ENCODE data around the gene NHLRC4.

Gene NHLRC4

GRCh38 chr16:609316-609715 is 42.5 kb downstream of the NHLRC4 start (continued):
- TF ChIP-seq, protein P1, sequence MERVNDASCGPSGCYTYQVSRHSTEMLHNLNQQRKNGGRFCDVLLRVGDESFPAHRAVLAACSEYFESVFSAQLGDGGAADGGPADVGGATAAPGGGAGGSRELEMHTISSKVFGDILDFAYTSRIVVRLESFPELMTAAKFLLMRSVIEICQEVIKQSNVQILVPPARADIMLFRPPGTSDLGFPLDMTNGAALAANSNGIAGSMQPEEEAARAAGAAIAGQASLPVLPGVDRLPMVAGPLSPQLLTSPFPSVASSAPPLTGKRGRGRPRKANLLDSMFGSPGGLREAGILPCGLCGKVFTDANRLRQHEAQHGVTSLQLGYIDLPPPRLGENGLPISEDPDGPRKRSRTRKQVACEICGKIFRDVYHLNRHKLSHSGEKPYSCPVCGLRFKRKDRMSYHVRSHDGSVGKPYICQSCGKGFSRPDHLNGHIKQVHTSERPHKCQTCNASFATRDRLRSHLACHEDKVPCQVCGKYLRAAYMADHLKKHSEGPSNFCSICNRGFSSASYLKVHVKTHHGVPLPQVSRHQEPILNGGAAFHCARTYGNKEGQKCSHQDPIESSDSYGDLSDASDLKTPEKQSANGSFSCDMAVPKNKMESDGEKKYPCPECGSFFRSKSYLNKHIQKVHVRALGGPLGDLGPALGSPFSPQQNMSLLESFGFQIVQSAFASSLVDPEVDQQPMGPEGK (tag by site-specific recombination; IDR thresholded peaks at IDR 0.05): no peak
- TF ChIP-seq KLF1 (tag by site-specific recombination; IDR thresholded peaks at IDR 0.05): no peak
- no peak for TF ChIP-seq PBX3 (CRISPR knock-in tag; IDR thresholded peaks at IDR 0.05)
- TF ChIP-seq MYNN (tag by site-specific recombination; IDR thresholded peaks at IDR 0.05; ENCODE audit: borderline replicate concordance): no peak
- TF ChIP-seq ZNF157 (tag by site-specific recombination; IDR thresholded peaks at IDR 0.05): no peak
- TF ChIP-seq ZNF510 (tag by site-specific recombination; IDR thresholded peaks at IDR 0.05; ENCODE audit: insufficient replicate concordance): no peak

GRCh38 chr16:609984-610383 is 43.2 kb downstream of the NHLRC4 start:
- peaks cover 0 to 3% of the 10 kb centered on the region in 2 experiments; a peak in 1 of 3 replicates for H3K36me3 ChIP-seq (ENCODE audit: control insufficient read depth in 2 of 2, insufficient read depth in 1 of 2, low read length in 2 of 2)
- H3K27ac ChIP-seq (ENCODE audit: extremely low read depth, low read depth, low read length): no peak overlapping the region
- CTCF ChIA-PET: interaction anchor here (0.9 to 2.0 kb wide), 3 partner anchors 9 to 33 kb away, joined by 4 to 8 read pairs (median 4); no protein-coding TSS in a partner anchor
- H3K4me3 ChIP-seq (ENCODE audit: low read depth, low read length): no peak overlapping the region
- POLR2A ChIA-PET: no interaction called here
- H3K9me3 ChIP-seq (ENCODE audit: control insufficient read depth, insufficient read depth, low read depth, low read length): no peaks in the 10 kb centered on the region
- TF ChIP-seq ZNF148 (tag by site-specific recombination; IDR thresholded peaks at IDR 0.05; ENCODE audit: borderline replicate concordance) (no peak), ZNF548 (tag by site-specific recombination; IDR thresholded peaks at IDR 0.05) (no peak), ZNF571 (tag by site-specific recombination; IDR thresholded peaks at IDR 0.05) (no peak), ZNF776 (tag by site-specific recombination; IDR thresholded peaks at IDR 0.05; ENCODE audit: borderline replicate concordance) (no peak), TSHZ1 (tag by site-specific recombination; IDR thresholded peaks at IDR 0.05; ENCODE audit: borderline replicate concordance) (no peak)
- H3K4me1 ChIP-seq (ENCODE audit: control insufficient read depth, insufficient read depth, low read length): no peaks in the 10 kb centered on the region

DNA sequence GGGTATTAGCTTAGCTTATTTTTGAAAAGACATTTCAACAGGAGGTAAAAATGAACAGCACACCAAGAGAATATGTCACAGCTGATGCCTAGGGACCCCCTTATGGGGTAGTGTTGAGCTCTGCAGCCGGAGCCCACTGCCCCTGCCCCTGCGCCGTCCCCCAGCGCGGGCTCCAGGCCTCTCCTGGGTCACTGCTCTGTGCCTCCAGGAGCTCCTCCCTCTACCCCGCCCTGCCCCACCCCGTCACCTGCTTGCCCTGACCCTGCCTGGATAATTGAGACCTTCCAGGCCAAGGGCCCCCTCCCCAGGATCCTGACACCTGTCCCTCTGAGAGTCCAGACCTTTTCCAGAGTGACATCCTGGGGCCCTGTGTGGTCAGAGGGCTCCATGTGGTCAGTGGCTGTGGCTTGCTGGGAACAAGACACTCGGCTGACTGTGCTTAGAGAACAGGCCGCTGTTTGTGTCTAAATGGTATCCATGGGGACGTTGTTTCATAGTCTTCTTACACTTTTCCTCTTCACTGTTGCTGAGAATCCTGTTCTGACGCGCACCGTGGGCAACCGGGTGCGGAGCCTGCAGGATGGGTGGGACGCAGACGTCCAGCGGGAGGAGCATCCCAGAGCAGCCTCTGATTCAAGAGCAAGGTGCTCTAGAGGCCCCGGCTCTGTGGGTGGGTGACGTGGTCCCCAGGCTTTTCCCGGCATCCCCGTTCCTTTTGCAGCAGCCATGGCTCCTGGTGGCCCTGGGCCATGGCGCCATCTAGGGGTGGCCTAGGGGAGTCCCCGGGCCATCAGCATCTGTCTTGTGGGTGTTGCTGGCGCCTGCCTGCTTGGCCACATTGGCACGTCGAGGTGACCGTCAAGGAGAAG is 43.9 kb downstream of the NHLRC4 start:
- H3K4me3 ChIP-seq (ENCODE audit: low read depth, low read length): no peak overlapping the region
- CTCF ChIA-PET: interaction anchor here (0.7 to 2.0 kb wide), 3 partner anchors 10 to 515 kb away, joined by 4 to 8 read pairs (median 4); no protein-coding TSS in a partner anchor
- TF ChIP-seq ZNF341 (tag by site-specific recombination; IDR thresholded peaks at IDR 0.05; ENCODE audit: low read depth): peak; percentile 16; the same call in 1 of the 2 replicates
- TF ChIP-seq ZNF16 (tag by site-specific recombination; IDR thresholded peaks at IDR 0.05; ENCODE audit: low read depth): no peak
- peak; percentile 36; the same call in 1 of the 2 replicates for TF ChIP-seq ZNF654 (tag by site-specific recombination; IDR thresholded peaks at IDR 0.05; ENCODE audit: low read depth)
- peaks cover 0 to 3% of the 10 kb centered on the region in 2 experiments; a peak in 1 of 3 replicates for H3K36me3 ChIP-seq (ENCODE audit: control insufficient read depth in 2 of 2, insufficient read depth in 1 of 2, low read length in 2 of 2)
- H3K4me1 ChIP-seq (ENCODE audit: control insufficient read depth, insufficient read depth, low read length): no peaks in the 10 kb centered on the region
- no peaks in the 10 kb centered on the region for H3K9me3 ChIP-seq (ENCODE audit: control insufficient read depth, insufficient read depth, low read depth, low read length)
- no peak overlapping the region for H3K27ac ChIP-seq (ENCODE audit: extremely low read depth, low read depth, low read length)
- POLR2A ChIA-PET: no interaction called here

Data from HEK293 (cell line).